NCI-H2227 treated with DMSO at 0.1 percent for 48 hours (cell line): ENCODE measurements around the gene HERPUD2.
"Not testable (repeated sequence)": the region's sequence is repeated elsewhere in the genome, so short reads cannot be mapped to it uniquely, and the experiment has no call there.

Source experiments
- DNase-seq: peaks from one replicate; lab custom pipeline; 2025; lab: John Stamatoyannopoulos, UW

The HERPUD2 gene

GRCh38 chr7:35677582-35678356, 17.2 kb downstream of the HERPUD2 start:
- DNase-seq: no peak

- no peak for DNase-seq
These were observed 18.7 kb downstream of the HERPUD2 start for GRCh38 chr7:35676211-35676610.

GRCh38 chr7:35670856-35671569, 23.9 kb downstream of the HERPUD2 start:
- no peak for DNase-seq

- not testable (repeated sequence) for DNase-seq
These were observed 34.5 kb downstream of the HERPUD2 start for GRCh38 chr7:35660411-35660810.

- DNase-seq: no peak
These were observed 36.2 kb downstream of the HERPUD2 start for GRCh38 chr7:35658606-35659201.

- DNase-seq: no peak
These were observed 37.8 kb downstream of the HERPUD2 start for GRCh38 chr7:35657125-35657524.

- not testable (repeated sequence) for DNase-seq
These were observed 40.4 kb downstream of the HERPUD2 start for GRCh38 chr7:35654558-35654957.

GRCh38 chr7:35652124-35652523, 42.8 kb downstream of the HERPUD2 start:
- no peak for DNase-seq

- no peak for DNase-seq
These were observed 44.2 kb downstream of the HERPUD2 start for GRCh38 chr7:35650751-35651150.

- no peak for DNase-seq
These were observed 45.2 kb downstream of the HERPUD2 start for GRCh38 chr7:35649711-35650110.

- DNase-seq: no peak
These were observed 46.6 kb downstream of the HERPUD2 start for GRCh38 chr7:35648367-35648766.

- no peak for DNase-seq
These were observed 47.8 kb downstream of the HERPUD2 start for GRCh38 chr7:35647171-35647574.

- no peak for DNase-seq
These were observed 48.5 kb downstream of the HERPUD2 start for GRCh38 chr7:35646289-35647023.

GRCh38 chr7:35645691-35646090, 49.2 kb downstream of the HERPUD2 start:
- DNase-seq: no peak

- no peak for DNase-seq
These were observed 64.6 kb downstream of the HERPUD2 start for GRCh38 chr7:35630024-35630972.

- DNase-seq: peak; percentile 57
These were observed 70.4 kb downstream of the HERPUD2 start for GRCh38 chr7:35624299-35625186.

GRCh38 chr7:35623381-35623780, 71.6 kb downstream of the HERPUD2 start:
- no peak for DNase-seq

GRCh38 chr7:35619863-35620262, 75.1 kb downstream of the HERPUD2 start:
- no peak for DNase-seq

- no peak for DNase-seq
These were observed 77.9 kb downstream of the HERPUD2 start for GRCh38 chr7:35617041-35617440.

- no peak for DNase-seq
These were observed 81.8 kb downstream of the HERPUD2 start for GRCh38 chr7:35613150-35613549.
